HL-60 (cell line): Measurements from ENCODE around the gene DOCK10.

ENCODE experiments used
- DNase-seq, 2 experiments: peaks; one replicate each; pipeline ENCODE4 v3.0.0-alpha.2; 2010 to 2020; ENCODE audit warnings: low read depth in 1 of 2, low spot score in 1 of 2
- H3K27ac ChIP-seq: fragments of 250-450 bp; sonication (Bioruptor Pico); replicated peaks from 2 replicates; pipeline ENCODE4 v1.5.1; 2020; ENCODE audit warnings: mild to moderate bottlenecking, moderate library complexity
- H3K27me3 ChIP-seq: fragments of 250-450 bp; sonication (Bioruptor Pico); 2 replicates; pipeline ENCODE4 v1.5.1; 2021; ENCODE audit warnings: mild to moderate bottlenecking, moderate library complexity; ENCODE audit not compliant: insufficient read depth, poor library complexity, severe bottlenecking
- H3K4me3 ChIP-seq: replicated peaks from 2 replicates; pipeline ENCODE4 v1.5.1; 2011; ENCODE audit warnings: mild to moderate bottlenecking, control low read depth, low read length; ENCODE audit not compliant: insufficient read depth
- GABPA ChIP-seq: IDR thresholded peaks from 2 replicates; pipeline ENCODE4 v1.6.1; 2012; ENCODE audit warnings: low read depth
- POLR2AphosphoS5 ChIP-seq: IDR thresholded peaks from 2 replicates; pipeline ENCODE4 v1.6.1; 2012; ENCODE audit warnings: low read depth
- SPI1 ChIP-seq: IDR thresholded peaks from 2 replicates; pipeline ENCODE4 v1.6.1; 2012; ENCODE audit warnings: low read depth, mild to moderate bottlenecking, borderline replicate concordance
- TF ChIP-seq, protein P1 (sequence below): IDR thresholded peaks from one replicate; pipeline ENCODE4 v1.5.1; 2011; ENCODE audit warnings: low read length, control low read depth, inconsistent platforms; ENCODE audit not compliant: insufficient read depth
- TF ChIP-seq, protein P2 (sequence below): IDR thresholded peaks from 2 replicates; pipeline ENCODE4 v1.6.1; 2012; ENCODE audit warnings: low read depth; ENCODE audit not compliant: insufficient replicate concordance

Gene DOCK10

DNA sequence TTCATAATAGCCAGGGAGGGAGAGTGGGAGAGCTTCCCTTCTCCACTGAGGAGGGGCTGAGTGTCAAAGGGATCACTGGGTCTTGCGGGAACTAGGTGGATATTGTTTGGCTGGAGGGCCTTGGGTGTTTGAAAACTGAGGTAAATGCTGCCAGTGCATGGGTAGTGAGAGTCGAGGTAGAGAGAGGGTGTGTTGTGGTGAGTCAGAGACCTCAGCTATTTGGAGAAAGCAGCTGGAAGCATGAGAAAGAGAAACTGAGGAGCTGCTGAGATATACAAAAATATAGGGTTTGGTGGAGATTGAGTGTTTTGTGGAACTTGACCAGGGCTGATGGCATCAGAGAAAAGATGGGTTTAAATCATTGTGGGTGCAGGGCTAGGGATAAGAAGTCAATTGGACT, 199.1 kb downstream of the DOCK10 start:
- TF ChIP-seq, protein P1, sequence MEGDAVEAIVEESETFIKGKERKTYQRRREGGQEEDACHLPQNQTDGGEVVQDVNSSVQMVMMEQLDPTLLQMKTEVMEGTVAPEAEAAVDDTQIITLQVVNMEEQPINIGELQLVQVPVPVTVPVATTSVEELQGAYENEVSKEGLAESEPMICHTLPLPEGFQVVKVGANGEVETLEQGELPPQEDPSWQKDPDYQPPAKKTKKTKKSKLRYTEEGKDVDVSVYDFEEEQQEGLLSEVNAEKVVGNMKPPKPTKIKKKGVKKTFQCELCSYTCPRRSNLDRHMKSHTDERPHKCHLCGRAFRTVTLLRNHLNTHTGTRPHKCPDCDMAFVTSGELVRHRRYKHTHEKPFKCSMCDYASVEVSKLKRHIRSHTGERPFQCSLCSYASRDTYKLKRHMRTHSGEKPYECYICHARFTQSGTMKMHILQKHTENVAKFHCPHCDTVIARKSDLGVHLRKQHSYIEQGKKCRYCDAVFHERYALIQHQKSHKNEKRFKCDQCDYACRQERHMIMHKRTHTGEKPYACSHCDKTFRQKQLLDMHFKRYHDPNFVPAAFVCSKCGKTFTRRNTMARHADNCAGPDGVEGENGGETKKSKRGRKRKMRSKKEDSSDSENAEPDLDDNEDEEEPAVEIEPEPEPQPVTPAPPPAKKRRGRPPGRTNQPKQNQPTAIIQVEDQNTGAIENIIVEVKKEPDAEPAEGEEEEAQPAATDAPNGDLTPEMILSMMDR, result no peak
- TF ChIP-seq SPI1 (no peak), GABPA (no peak), POLR2AphosphoS5 (no peak)
- TF ChIP-seq, protein P2, sequence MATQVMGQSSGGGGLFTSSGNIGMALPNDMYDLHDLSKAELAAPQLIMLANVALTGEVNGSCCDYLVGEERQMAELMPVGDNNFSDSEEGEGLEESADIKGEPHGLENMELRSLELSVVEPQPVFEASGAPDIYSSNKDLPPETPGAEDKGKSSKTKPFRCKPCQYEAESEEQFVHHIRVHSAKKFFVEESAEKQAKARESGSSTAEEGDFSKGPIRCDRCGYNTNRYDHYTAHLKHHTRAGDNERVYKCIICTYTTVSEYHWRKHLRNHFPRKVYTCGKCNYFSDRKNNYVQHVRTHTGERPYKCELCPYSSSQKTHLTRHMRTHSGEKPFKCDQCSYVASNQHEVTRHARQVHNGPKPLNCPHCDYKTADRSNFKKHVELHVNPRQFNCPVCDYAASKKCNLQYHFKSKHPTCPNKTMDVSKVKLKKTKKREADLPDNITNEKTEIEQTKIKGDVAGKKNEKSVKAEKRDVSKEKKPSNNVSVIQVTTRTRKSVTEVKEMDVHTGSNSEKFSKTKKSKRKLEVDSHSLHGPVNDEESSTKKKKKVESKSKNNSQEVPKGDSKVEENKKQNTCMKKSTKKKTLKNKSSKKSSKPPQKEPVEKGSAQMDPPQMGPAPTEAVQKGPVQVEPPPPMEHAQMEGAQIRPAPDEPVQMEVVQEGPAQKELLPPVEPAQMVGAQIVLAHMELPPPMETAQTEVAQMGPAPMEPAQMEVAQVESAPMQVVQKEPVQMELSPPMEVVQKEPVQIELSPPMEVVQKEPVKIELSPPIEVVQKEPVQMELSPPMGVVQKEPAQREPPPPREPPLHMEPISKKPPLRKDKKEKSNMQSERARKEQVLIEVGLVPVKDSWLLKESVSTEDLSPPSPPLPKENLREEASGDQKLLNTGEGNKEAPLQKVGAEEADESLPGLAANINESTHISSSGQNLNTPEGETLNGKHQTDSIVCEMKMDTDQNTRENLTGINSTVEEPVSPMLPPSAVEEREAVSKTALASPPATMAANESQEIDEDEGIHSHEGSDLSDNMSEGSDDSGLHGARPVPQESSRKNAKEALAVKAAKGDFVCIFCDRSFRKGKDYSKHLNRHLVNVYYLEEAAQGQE, result no peak
- DNase-seq, result no peak
- no peak overlapping the region for H3K4me3 ChIP-seq
- H3K27me3 ChIP-seq, result no peaks in the 10 kb centered on the region
- H3K27ac ChIP-seq, result no peak overlapping the region

DNA sequence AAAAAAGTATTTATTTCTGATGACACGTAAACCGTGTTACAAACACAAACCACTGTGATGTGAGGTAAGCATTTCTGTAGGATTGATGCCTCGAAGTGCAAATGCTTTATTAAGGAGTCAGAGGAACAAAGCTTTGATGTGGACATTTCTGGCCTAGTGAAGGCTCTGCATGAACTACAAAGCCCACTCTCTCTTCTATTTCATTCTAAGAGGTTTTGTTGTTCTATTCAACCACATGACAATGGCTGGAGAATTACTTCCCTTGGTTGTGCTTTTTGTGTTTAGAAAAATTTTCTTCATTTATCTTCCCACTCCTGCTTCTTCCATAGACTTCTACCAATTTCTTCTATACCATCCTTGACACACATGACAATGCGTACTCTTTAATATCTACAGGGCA, 200.4 kb downstream of the DOCK10 start:
- H3K27me3 ChIP-seq, result no peaks in the 10 kb centered on the region

DNA sequence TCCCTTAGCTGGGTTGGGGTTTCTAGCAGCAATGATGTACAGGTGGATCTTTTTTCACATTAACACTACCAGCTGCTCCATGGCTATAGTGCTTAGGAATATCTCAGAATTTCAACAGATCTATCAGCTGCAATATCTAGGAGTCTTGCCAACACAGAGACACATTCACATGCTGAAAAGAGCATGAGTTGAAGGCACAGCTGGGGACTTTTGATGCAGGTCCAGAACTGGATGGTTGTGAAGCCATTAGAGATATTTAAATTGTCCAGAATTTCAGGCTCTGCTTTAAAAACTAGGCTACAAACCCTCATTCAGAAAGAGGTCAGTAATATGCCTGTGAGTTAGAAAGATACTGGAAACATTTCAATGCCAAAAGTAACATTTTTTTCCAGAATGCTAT, 203.9 kb downstream of the DOCK10 start:
- no peaks in the 10 kb centered on the region for H3K27me3 ChIP-seq
- no peak overlapping the region for H3K4me3 ChIP-seq
- no peak overlapping the region for H3K27ac ChIP-seq

More for the DNA sequence above, 200.4 kb downstream of the DOCK10 start:
- no peak overlapping the region for H3K4me3 ChIP-seq
- H3K27ac ChIP-seq, result no peak overlapping the region
- DNase-seq, result no peak
- TF ChIP-seq, protein P1, result no peak
- no peak for TF ChIP-seq GABPA
- TF ChIP-seq SPI1, result no peak
- TF ChIP-seq, protein P2, result no peak
- TF ChIP-seq POLR2AphosphoS5, result no peak

More for the DNA sequence above, 203.9 kb downstream of the DOCK10 start:
- no peak for TF ChIP-seq POLR2AphosphoS5
- TF ChIP-seq, protein P2, result no peak
- no peak for DNase-seq
